Head of caudate nucleus (tissue), 42 donors: ENCODE results near the gene DNASE2.
A peak's percentile ranks its signal among the peaks of the same experiment; 100 is the strongest.
"Not testable (repeated sequence)": the region's sequence is repeated elsewhere in the genome, so short reads cannot be mapped to it uniquely, and the experiment has no call there.

Source experiments
- DNase-seq, 42 donors: peaks; one replicate each; pipeline versions ENCODE4 v3.0.0 to v3.0.0-alpha.2; 2020 to 2021; ENCODE audit warnings: mixed read lengths in 7 of 42
- intact Hi-C: fragments of 100-400 bp; cut with DNase I; formaldehyde crosslinking; loops from one replicate; pipeline ENCODE4 v1.15.0; 2022

The DNASE2 gene

GRCh38 chr19:12867120-12868099, 13.8 kb downstream of the DNASE2 start:
- DNase-seq = peak in 17 of 42 donors; percentile 16 to 60 (median 42)
- intact Hi-C loops = no loop called here

DNA sequence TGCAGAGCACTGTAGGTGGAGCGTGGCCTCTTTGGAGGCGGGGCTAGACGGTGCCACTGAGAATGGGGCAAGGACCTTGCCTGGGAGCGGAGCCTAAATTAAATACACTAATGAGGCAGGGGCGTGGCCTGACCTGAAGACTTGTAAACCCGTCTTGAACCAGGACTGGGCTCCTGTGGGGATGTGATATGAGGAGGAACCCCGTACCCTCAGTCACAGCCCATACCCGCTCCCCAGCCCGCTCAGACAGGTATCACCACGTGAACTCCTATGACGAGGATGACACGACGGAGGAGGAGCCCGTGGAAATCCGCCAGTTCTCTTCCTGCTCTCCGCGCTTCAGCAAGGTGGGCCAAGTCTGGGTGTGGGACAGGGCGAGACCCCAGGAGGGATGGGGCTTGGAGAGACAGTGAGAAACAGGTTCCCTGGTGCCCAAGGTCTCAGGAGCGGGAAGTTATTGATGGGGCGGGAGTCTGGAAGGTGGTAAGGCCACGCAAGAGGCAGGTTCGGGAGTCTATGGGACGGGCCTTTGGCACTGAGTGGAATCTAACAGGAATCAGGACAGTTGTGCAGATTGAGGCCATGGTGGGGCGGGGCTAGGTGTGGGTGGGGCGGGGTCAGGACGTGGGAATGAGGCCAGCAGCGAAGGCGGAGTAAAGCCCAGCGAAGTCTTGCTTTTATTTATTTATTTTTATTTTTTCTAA, 14.7 kb downstream of the DNASE2 start:
- intact Hi-C loops = no loop called here
- DNase-seq = no peak

DNA sequence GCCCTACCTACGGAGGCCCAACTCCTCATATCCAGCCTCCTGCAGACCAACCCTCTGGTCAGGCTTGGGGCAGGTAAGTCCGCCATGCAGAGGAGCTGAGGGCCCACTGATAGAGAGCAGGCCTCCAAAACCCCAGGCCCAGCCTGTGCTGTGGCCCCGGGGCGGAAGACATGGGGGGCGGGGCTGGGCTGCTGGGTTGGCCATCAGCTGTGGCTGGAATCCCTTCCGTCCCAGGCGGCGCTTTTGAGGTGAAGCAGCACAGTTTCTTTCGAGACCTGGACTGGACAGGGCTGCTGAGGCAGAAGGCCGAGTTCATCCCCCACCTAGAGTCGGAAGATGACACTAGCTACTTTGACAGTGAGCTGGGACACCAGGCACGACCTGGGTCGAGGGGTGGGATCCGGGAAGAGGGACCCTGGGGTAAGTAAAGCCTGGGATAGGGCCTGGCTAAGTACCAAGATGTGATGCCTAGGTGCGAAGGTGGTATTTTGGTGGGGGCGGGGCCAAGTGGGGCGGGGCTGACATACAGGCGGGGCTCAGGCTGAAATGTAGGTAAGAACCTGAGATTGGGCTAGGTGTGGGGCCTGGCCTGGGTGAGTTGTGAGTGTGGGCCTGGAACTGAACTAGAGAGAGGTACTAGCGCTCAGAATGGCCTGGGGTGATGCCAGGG, 15.4 kb downstream of the DNASE2 start:
- intact Hi-C loops = no loop called here
- no peak for DNase-seq

DNA sequence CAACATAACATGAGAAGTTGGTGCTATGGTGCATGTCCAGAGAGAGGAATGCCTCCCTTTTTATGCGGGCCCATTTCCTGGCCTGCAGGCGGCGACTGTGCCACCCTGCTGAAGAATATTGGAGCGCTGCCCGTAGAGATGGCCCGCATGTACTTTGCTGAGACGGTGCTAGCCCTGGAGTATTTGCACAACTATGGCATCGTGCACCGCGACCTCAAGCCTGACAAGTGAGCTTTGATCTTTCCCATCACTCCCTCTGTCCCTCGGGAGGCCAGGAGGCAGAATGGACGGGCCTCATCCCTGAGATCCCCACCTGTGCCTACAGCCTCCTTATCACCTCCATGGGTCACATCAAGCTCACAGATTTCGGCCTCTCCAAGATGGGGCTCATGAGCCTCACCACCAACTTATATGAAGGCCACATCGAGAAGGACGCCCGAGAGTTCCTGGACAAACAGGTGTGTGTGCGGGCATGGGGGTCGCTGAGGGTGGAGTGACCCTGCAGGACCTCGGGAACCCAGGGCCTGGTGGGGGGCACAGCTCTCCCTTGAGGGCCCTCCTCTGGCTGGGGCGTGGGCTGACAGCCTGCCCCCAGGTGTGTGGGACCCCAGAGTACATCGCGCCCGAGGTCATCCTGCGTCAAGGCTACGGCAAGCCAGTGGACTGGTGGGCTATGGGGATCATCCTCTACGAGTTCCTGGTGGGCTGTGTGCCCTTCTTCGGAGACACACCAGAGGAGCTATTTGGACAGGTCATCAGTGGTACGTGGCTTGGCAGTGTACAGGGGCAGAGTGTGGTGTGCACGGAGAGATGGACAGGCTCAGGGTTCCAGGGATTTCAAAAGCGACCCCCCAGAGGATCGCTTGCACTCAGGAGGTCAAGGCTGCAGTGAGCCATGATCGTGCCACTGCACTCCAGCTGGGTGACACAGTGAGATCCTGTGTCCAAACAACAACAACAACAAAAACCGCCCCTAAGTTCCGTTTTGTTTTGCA, 16.2 kb downstream of the DNASE2 start:
- DNase-seq = no peak
- intact Hi-C loops = no loop called here

GRCh38 chr19:12864143-12864542, 17.1 kb downstream of the DNASE2 start:
- DNase-seq = no peak
- intact Hi-C loops = no loop called here

DNA sequence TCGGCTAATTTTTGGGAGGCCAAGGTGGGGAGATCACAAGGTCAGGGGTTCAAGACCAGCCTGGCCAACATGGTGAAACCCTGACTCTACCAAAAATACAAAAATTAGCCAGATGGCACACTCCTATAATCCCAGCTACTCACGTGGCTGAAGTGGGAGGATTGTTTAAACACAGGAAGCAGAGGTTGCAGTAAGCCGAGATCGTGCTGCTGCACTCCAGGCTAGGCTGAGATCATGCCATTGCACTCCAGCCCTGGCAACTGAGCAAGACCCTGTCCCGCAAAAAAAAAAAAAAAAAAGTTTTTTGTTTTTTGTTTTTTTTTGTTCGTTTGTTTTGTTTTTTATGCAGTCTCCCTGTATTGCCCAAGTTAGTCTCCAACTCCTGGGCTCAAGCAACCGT, 21.7 kb downstream of the DNASE2 start:
- no peak for DNase-seq
- intact Hi-C loops = no loop called here

GRCh38 chr19:12858041-12858928, 23.0 kb downstream of the DNASE2 start:
- intact Hi-C loops = no loop called here
- no peak for DNase-seq

DNA sequence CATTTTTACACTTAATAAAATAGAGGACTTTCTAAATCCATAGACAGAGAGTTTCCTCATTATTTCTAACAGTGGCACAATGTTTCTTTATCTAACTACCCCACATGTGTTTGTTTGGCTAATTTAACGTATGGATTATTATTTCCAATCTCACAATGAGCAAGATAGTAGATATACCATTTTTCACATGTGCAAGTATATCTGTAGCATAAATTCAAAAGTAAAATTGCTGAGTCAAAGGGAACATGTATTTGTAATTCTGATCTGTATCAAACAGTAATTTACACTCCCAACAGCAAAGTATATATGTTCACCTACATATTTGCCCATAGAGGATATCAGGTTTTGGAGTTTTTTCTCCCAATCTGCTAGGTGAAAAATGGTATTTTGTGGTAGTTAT, 24.6 kb downstream of the DNASE2 start:
- intact Hi-C loops = no loop called here
- no peak for DNase-seq

DNA sequence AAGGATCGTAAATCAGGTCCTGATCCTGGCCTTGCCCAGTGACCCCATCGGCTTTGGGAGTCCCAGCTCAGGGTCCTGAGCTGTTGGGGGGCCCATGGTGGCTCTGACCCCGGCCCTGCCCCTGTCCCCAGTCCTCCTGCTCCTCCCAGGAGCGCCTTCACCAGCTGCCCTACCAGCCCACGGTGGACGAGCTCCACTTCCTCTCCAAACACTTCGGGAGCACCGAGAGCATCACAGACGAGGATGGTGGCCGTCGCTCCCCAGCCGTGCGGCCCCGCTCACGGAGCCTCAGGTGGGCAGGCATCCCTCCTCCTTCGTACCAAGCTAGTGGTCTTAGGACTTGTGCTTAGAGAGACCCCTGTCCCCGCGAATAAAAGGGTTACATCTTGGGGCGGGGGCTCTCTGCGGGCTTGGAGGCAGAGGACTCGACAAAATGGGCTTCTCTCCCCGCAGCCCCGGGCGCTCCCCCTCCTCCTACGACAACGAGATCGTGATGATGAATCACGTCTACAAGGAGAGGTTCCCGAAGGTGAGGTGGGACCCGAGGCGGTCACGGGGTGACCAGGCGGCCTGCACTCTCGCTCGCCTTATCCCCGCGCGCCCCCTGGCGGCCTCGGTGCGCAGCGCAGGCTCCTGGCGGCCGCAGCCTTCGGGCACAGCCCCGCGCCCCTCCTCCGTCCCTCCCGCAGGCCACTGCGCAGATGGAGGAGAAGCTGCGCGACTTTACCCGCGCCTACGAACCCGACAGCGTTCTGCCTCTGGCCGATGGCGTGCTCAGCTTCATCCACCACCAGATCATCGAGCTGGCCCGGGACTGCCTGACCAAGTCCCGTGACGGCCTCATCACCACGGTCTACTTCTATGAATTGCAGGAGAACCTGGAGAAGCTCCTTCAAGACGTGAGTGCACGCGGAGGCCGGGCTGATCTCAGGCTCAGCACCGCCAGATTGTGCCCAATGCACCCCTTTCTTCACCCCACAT, 33.8 kb downstream of the DNASE2 start:
- intact Hi-C loops = loop anchor here (5.0 kb wide), 1 partner anchor 80 kb away; no protein-coding TSS in a partner anchor
- peak; percentile 59 to 95 (median 87) for DNase-seq

DNA sequence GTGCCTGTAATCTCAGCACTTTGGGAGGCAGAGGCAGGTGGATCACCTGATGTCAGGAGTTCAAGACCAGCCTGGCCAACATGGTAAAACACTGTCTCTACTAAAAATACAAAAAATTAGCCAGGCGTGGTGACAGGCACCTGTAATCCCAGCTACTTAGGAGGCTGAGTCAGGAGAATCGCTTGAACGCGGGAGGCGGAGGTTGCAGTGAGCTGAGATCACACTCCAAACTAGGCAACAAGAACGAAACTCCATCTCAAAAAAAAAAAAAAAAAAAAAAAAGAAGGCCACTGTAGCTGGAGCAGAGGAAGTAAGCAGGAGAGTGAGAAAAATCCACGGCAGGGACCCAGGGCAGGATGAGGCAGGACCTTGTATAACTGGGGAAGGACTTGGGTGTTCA, 34.6 kb downstream of the DNASE2 start:
- intact Hi-C loops = loop anchor here (5.0 kb wide), 1 partner anchor 79 kb away; no protein-coding TSS in a partner anchor
- DNase-seq = not testable (repeated sequence)

- no peak for DNase-seq
- intact Hi-C loops = no loop called here
Measured at GRCh38 chr19:12843999-12844732, 37.1 kb downstream of the DNASE2 start.

DNA sequence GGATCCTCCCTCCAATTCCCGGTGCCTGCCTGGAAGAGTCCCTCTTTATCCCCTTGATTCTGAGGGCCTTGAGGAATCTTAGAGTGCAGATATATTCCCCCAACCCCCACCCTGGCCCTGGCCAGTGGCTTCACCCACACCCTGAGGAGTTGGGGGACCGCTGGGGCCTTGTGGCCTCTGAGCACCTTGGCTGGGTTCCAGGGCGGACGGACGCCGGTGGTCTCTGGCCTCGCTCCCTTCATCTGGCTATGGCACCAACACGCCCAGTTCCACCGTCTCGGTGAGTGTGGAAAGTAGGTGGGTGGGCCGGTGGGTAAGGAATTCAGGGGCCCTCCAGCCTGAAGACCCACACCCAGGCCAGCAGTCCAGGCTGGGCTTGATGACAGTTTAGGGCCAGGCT, 37.9 kb downstream of the DNASE2 start:
- intact Hi-C loops = no loop called here
- no peak for DNase-seq

DNA sequence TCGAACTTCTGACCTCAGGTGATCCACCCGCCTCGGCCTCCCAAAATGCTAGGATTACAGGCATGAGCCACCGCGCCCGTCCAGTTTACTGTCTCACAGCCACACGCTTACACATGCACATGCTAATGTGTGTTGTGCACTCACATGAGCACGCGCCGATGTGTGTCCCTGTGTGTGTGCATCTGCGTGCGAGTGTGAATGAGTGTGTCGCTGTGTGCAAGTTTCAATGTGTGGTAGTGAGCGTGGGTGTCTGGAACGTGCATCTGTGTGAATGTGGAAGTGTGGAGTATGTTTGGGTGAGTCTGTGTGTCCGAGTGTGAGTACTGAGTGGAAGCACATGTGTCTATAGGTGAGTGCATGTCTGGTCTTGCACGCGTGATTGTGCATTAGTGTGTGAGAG, 38.7 kb downstream of the DNASE2 start:
- intact Hi-C loops = no loop called here

DNA sequence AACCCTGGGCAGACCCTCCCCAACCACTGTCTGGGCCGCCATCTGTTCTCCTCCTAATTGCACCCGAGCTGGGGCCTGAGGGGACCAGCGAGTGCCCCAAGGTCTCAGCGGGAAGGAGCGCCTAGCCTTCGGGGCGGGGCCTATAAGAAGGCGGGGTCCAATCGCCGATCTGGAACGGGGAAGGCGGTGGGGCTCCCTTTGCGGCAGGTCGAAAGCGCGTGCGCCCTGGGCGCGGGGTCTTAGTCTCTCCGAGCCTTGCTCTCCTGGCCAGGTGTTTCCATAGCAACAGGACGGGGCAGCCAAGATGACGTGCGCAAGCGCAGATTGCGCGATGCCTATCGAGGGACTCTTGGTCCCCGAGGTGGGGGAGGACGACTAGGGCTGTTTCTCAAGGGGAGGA, 40.2 kb downstream of the DNASE2 start:
- intact Hi-C loops = no loop called here
- peak in 37 of 42 donors; percentile 21 to 77 (median 50) for DNase-seq

More for the DNA sequence above, 38.7 kb downstream of the DNASE2 start:
- no peak for DNase-seq
